Liver (tissue), 9 donors: ENCODE results near the gene BRD4. TPM values are rescaled to one million over a fixed set of nuclear protein-coding genes. Genes with fewer than 3 reads are reported as not detected.

Experiments used
- DNase-seq: peaks from one replicate; pipeline ENCODE4 v3.0.0-alpha.2; 2017; ENCODE audit warnings: low spot score
- H3K27ac ChIP-seq, 2 donors: one replicate each; pipeline ENCODE4 v1.7.0; 2013; ENCODE audit warnings: inconsistent platforms in 2 of 2, low read length in 2 of 2, control low read depth in 1 of 2, low read depth in 1 of 2, mild to moderate bottlenecking in 1 of 2
- H3K27me3 ChIP-seq, 4 donors: one replicate each; pipeline versions ENCODE4 v1.6.1 to v1.7.0; 2013; ENCODE audit warnings: low read length in 3 of 4, inconsistent platforms in 1 of 4, mild to moderate bottlenecking in 1 of 4, moderate library complexity in 1 of 4; ENCODE audit not compliant: control insufficient read depth in 4 of 4, insufficient read depth in 4 of 4
- H3K36me3 ChIP-seq, 4 donors: one replicate each; pipeline versions ENCODE4 v1.6.1 to v1.7.0; 2013; ENCODE audit warnings: low read length in 3 of 4, mild to moderate bottlenecking in 3 of 4, low read depth in 1 of 4, moderate library complexity in 1 of 4; ENCODE audit not compliant: control insufficient read depth in 4 of 4, insufficient read depth in 3 of 4
- H3K4me1 ChIP-seq, 4 donors: one replicate each; pipeline versions ENCODE4 v1.6.1 to v1.7.0; 2013; ENCODE audit warnings: low read length in 3 of 4, mild to moderate bottlenecking in 3 of 4, moderate library complexity in 1 of 4; ENCODE audit not compliant: control insufficient read depth in 4 of 4, insufficient read depth in 4 of 4
- H3K4me3 ChIP-seq, 3 donors: one replicate each; pipeline versions ENCODE4 v1.6.1 to v1.7.0; 2013; ENCODE audit warnings: low read length in 3 of 3, control low read depth in 1 of 3, low read depth in 1 of 3, mild to moderate bottlenecking in 1 of 3
- H3K9ac ChIP-seq, 2 donors: one replicate each; pipeline ENCODE4 v1.7.0; 2013; ENCODE audit warnings: low read length in 2 of 2, mild to moderate bottlenecking in 2 of 2, moderate library complexity in 2 of 2, control low read depth in 1 of 2, low read depth in 1 of 2
- H3K9me3 ChIP-seq, 4 donors: one replicate each; pipeline versions ENCODE4 v1.6.1 to v1.7.0; 2013; ENCODE audit warnings: low read length in 3 of 4; ENCODE audit not compliant: control insufficient read depth in 4 of 4
- EGR1 ChIP-seq, 2 donors: IDR thresholded peaks; 2 replicates each; pipeline ENCODE4 v1.6.1; 2016 to 2018; ENCODE audit warnings: antibody characterized with exemption in 2 of 2, low read depth in 2 of 2
- FOXA1 ChIP-seq: IDR thresholded peaks from 2 replicates; pipeline ENCODE4 v1.6.1; 2016; ENCODE audit warnings: antibody characterized with exemption
- FOXA2 ChIP-seq: IDR thresholded peaks from 2 replicates; pipeline ENCODE4 v1.6.1; 2016; ENCODE audit warnings: antibody characterized with exemption
- GABPA ChIP-seq, 2 donors: IDR thresholded peaks in 1 of 2; conservative IDR thresholded peaks in 1 of 2; 2 replicates each; pipeline ENCODE4 v1.6.1; 2016; ENCODE audit warnings: antibody characterized with exemption in 2 of 2, mild to moderate bottlenecking in 1 of 2, moderate library complexity in 1 of 2
- HNF4A ChIP-seq, 2 donors: conservative IDR thresholded peaks; 2 replicates each; pipeline ENCODE4 v1.6.1; 2016; ENCODE audit warnings: antibody characterized with exemption in 2 of 2, mild to moderate bottlenecking in 2 of 2
- HNF4G ChIP-seq: IDR thresholded peaks from 2 replicates; pipeline ENCODE4 v1.6.1; 2016; ENCODE audit warnings: antibody characterized with exemption
- JUND ChIP-seq, 2 donors: IDR thresholded peaks; 2 replicates each; pipeline ENCODE4 v1.6.1; 2016; ENCODE audit warnings: antibody characterized with exemption in 2 of 2
- NR2F2 ChIP-seq: IDR thresholded peaks from 2 replicates; pipeline ENCODE4 v1.6.1; 2016; ENCODE audit warnings: antibody characterized with exemption
- RAD21 ChIP-seq, 2 donors: IDR thresholded peaks; 2 replicates each; pipeline ENCODE4 v1.6.1; 2016; ENCODE audit warnings: antibody characterized with exemption in 2 of 2, mild to moderate bottlenecking in 2 of 2
- RXRA ChIP-seq, 2 donors: IDR thresholded peaks; 2 replicates each; pipeline ENCODE4 v1.6.1; 2017 to 2018; ENCODE audit warnings: antibody characterized with exemption in 2 of 2, mild to moderate bottlenecking in 1 of 2
- SP1 ChIP-seq: IDR thresholded peaks from 2 replicates; pipeline ENCODE4 v1.6.1; 2018; ENCODE audit warnings: antibody characterized with exemption, mild to moderate bottlenecking
- TAF1 ChIP-seq: conservative IDR thresholded peaks from 2 replicates; pipeline ENCODE4 v1.6.1; 2016; ENCODE audit warnings: antibody characterized with exemption, mild to moderate bottlenecking
- YY1 ChIP-seq: IDR thresholded peaks from 2 replicates; pipeline ENCODE4 v1.6.1; 2016; ENCODE audit warnings: antibody characterized with exemption, mild to moderate bottlenecking
- WGBS: extraction: QIAGEN DNeasy Blood & Tissue Kit; methylation state at CpG from one replicate; pipeline ENCODE4 v1.1.7; 2013; 5-methylcytosine and 5-hydroxymethylcytosine counted together
- polyA plus RNA-seq, 2 donors: library from polyadenylated mRNA; stranded (reverse) in 1 of 2; unstranded in 1 of 2; fragments of 200-250 nt in 1 of 2; fragments of >200 nt in 1 of 2; fragmentation: Nextera tagmentation in 1 of 2; extraction: Ambion mirVana in 1 of 2; gene quantifications; one replicate each; pipeline versions ENCODE4 v1.2.1 to v1.2.3, GENCODE V29; 2013 to 2015
- total RNA-seq, 2 donors: library from RNA; depleted of rRNA; stranded (reverse); fragments of >200 nt; gene quantifications; one replicate each; pipeline ENCODE4 v1.2.3, GENCODE V29; 2014
- TF ChIP-seq, protein P1 (sequence below): IDR thresholded peaks from 2 replicates; pipeline ENCODE4 v1.6.1; 2016; ENCODE audit warnings: antibody characterized with exemption, mild to moderate bottlenecking
- TF ChIP-seq, protein P2 (sequence below): fragments of 150-350 bp; IDR thresholded peaks from 2 replicates; pipeline ENCODE4 v1.5.1; 2017; ENCODE audit warnings: improper control_type of control experiment, low read depth, low read length; ENCODE audit not compliant: missing input control
- TF ChIP-seq, protein P3 (sequence below): IDR thresholded peaks from 2 replicates; pipeline ENCODE4 v1.6.1; 2016; ENCODE audit warnings: antibody characterized with exemption
- TF ChIP-seq, protein P4 (sequence below): IDR thresholded peaks from 2 replicates; pipeline ENCODE4 v1.6.1; 2016; ENCODE audit warnings: antibody characterized with exemption
- TF ChIP-seq, protein P5 (sequence below): IDR thresholded peaks from 2 replicates; pipeline ENCODE4 v1.6.1; 2016; ENCODE audit warnings: antibody characterized with exemption
- donor health status: healthy.
- donor health status: healthy.
- donor health status: healthy.
- donor health status: healthy.
- donor health status: healthy.

BRD4 gene
- total and polyA plus RNA-seq, 4 donors, result 13.6 to 25.8 (median 20.5) TPM

DNA sequence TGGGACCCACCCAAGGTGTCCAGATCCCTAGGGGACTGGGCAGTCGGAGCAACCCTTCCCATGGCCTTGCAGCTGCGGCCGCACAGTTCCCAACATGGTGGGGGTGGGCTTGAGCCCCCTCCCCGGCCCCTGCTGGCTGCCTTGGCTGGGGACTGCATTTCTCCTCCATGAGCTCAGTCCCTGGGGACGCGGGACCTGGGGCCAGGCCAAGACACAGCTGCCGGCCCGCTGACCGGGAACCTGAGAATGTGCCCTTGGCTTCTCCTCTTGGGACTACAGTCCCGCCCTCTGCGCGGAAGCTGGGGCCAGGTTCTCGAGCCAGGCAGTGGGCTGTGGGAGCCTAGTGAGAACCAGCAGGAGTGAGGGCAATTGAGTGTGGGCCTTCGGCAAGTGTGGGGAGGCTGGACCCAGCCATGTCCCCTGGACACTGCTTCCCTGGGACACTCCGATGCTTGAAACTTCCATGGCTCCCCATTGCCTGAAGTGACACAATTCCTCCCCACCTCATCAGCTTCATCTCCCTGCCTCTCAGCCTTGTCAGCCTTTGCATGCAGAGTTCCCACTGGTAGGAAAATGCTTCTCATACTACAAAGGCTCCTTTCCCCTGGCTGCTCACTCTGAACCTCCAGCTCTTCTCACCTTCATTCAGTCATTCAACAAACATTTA lies 118.5 kb downstream of the BRD4 start (continued):
- TF ChIP-seq, protein P1, sequence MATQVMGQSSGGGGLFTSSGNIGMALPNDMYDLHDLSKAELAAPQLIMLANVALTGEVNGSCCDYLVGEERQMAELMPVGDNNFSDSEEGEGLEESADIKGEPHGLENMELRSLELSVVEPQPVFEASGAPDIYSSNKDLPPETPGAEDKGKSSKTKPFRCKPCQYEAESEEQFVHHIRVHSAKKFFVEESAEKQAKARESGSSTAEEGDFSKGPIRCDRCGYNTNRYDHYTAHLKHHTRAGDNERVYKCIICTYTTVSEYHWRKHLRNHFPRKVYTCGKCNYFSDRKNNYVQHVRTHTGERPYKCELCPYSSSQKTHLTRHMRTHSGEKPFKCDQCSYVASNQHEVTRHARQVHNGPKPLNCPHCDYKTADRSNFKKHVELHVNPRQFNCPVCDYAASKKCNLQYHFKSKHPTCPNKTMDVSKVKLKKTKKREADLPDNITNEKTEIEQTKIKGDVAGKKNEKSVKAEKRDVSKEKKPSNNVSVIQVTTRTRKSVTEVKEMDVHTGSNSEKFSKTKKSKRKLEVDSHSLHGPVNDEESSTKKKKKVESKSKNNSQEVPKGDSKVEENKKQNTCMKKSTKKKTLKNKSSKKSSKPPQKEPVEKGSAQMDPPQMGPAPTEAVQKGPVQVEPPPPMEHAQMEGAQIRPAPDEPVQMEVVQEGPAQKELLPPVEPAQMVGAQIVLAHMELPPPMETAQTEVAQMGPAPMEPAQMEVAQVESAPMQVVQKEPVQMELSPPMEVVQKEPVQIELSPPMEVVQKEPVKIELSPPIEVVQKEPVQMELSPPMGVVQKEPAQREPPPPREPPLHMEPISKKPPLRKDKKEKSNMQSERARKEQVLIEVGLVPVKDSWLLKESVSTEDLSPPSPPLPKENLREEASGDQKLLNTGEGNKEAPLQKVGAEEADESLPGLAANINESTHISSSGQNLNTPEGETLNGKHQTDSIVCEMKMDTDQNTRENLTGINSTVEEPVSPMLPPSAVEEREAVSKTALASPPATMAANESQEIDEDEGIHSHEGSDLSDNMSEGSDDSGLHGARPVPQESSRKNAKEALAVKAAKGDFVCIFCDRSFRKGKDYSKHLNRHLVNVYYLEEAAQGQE, result no peak
- TF ChIP-seq FOXA1, result no peak
- no peak for TF ChIP-seq YY1
- TF ChIP-seq SP1, result no peak

DNA sequence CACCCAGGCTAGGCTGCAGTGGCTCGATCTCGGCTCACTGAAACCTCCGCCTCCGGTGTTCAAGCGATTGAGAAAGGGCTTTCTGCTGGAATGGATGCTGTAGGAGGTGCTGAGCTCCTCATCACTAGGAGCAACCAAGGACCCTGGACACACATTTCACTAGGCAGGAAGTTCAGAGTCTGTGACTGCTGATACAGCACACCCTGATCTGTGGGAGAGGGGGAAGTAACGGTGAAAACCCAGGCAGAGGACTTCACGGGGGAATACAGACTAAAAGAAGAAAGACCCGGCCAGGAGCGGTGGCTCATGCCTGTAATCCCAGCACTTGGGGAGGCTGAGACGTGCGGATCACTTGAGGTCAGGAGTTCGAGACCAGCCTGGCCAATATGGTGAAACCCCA lies 119.6 kb downstream of the BRD4 start:
- no peak overlapping the region for H3K27ac ChIP-seq

DNA sequence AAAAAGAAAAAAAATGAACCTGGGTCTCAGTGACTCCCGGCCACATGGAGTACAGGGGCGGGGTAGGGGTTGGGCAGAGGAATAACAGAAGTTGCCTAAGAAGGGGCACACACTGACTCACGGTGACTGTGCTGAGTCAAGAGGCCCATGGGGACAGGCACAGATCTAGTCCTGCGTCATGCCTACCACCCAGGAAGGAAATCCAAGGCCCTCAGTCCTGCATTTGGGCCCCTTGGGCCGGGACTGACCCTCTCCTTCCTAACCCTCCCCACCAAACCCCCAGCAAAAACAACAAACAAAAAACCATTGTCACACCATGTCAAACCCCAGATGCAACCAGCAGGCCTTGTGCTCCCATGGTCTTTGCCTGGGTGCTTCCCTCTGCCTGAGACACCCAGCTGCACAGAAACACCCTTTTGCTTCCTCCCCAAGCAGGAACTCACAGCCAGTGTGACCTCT lies 122.0 kb downstream of the BRD4 start:
- H3K9me3 ChIP-seq, result no peaks in the 10 kb centered on the region
- H3K27me3 ChIP-seq, result no peaks in the 10 kb centered on the region
- H3K9ac ChIP-seq, result no peak overlapping the region
- no peak overlapping the region for H3K27ac ChIP-seq
- 85% methylated on average over 5 of the region's 5 CpGs for WGBS
- DNase-seq, result no peak
- H3K36me3 ChIP-seq, result no peaks in the 10 kb centered on the region
- no peaks in the 10 kb centered on the region for H3K4me1 ChIP-seq
- no peak overlapping the region for H3K4me3 ChIP-seq
- no peak for TF ChIP-seq HNF4A (conservative IDR thresholded peaks at IDR 0.05)
- TF ChIP-seq TAF1, result no peak
- no peak for TF ChIP-seq EGR1 (IDR thresholded peaks at IDR 0.05; ENCODE audit: low read depth in 2 of 2)
- no peak for TF ChIP-seq JUND (IDR thresholded peaks at IDR 0.05)
- no peak for TF ChIP-seq RAD21 (IDR thresholded peaks at IDR 0.05)
- TF ChIP-seq FOXA1, result no peak
- TF ChIP-seq GABPA (IDR thresholded peaks at IDR 0.05 in 1 of 2, conservative IDR thresholded peaks at IDR 0.05 in 1 of 2), result no peak
- TF ChIP-seq, protein P2, sequence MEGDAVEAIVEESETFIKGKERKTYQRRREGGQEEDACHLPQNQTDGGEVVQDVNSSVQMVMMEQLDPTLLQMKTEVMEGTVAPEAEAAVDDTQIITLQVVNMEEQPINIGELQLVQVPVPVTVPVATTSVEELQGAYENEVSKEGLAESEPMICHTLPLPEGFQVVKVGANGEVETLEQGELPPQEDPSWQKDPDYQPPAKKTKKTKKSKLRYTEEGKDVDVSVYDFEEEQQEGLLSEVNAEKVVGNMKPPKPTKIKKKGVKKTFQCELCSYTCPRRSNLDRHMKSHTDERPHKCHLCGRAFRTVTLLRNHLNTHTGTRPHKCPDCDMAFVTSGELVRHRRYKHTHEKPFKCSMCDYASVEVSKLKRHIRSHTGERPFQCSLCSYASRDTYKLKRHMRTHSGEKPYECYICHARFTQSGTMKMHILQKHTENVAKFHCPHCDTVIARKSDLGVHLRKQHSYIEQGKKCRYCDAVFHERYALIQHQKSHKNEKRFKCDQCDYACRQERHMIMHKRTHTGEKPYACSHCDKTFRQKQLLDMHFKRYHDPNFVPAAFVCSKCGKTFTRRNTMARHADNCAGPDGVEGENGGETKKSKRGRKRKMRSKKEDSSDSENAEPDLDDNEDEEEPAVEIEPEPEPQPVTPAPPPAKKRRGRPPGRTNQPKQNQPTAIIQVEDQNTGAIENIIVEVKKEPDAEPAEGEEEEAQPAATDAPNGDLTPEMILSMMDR, result no peak
- TF ChIP-seq HNF4G, result no peak
- TF ChIP-seq SP1, result no peak
- TF ChIP-seq, protein P3, sequence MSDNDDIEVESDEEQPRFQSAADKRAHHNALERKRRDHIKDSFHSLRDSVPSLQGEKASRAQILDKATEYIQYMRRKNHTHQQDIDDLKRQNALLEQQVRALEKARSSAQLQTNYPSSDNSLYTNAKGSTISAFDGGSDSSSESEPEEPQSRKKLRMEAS, result no peak
- TF ChIP-seq, protein P4, sequence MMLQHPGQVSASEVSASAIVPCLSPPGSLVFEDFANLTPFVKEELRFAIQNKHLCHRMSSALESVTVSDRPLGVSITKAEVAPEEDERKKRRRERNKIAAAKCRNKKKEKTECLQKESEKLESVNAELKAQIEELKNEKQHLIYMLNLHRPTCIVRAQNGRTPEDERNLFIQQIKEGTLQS, result no peak
- no peak for TF ChIP-seq RXRA (IDR thresholded peaks at IDR 0.05)
- no peak for TF ChIP-seq NR2F2
- TF ChIP-seq FOXA2, result no peak
- TF ChIP-seq YY1, result no peak
- TF ChIP-seq, protein P5, sequence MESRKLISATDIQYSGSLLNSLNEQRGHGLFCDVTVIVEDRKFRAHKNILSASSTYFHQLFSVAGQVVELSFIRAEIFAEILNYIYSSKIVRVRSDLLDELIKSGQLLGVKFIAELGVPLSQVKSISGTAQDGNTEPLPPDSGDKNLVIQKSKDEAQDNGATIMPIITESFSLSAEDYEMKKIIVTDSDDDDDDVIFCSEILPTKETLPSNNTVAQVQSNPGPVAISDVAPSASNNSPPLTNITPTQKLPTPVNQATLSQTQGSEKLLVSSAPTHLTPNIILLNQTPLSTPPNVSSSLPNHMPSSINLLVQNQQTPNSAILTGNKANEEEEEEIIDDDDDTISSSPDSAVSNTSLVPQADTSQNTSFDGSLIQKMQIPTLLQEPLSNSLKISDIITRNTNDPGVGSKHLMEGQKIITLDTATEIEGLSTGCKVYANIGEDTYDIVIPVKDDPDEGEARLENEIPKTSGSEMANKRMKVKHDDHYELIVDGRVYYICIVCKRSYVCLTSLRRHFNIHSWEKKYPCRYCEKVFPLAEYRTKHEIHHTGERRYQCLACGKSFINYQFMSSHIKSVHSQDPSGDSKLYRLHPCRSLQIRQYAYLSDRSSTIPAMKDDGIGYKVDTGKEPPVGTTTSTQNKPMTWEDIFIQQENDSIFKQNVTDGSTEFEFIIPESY, result no peak
- TF ChIP-seq, protein P1, result no peak

More for the DNA sequence above, 119.6 kb downstream of the BRD4 start:
- DNase-seq, result no peak
- 83% methylated on average over 12 of the region's 12 CpGs for WGBS
- Histone ChIP-seq H3K4me3 (no peak overlapping the region), H3K4me1 (no peaks in the 10 kb centered on the region), H3K36me3 (no peaks in the 10 kb centered on the region), H3K9ac (no peak overlapping the region), H3K9me3 (no peaks in the 10 kb centered on the region), H3K27me3 (no peaks in the 10 kb centered on the region)
- TF ChIP-seq TAF1 (no peak), RXRA (IDR thresholded peaks at IDR 0.05) (no peak), NR2F2 (no peak), EGR1 (IDR thresholded peaks at IDR 0.05; ENCODE audit: low read depth in 2 of 2) (no peak)
